HepG2 (cell line): Measurements from ENCODE around the gene PRKACA. TPM values are rescaled to one million over a fixed set of nuclear protein-coding genes. Genes with fewer than 3 reads are reported as not detected.

Experiments used
- ARNT2 ChIP-seq: sonication (generic); formaldehyde crosslinking; IDR thresholded peaks from 2 replicates; pipeline ENCODE4 v1.8.0; 2022; ENCODE audit warnings: mild to moderate bottlenecking, low read depth, missing genetic modification reagents, moderate library complexity
- ASH2L ChIP-seq: fragments of 300-600, 200-600 bp; sonication (generic); IDR thresholded peaks from 2 replicates; pipeline ENCODE4 v1.7.0; 2017; ENCODE audit warnings: low read depth, mild to moderate bottlenecking, moderate library complexity, mixed read lengths, low read length; ENCODE audit not compliant: insufficient read length
- CAMTA2 ChIP-seq: sonication (generic); formaldehyde crosslinking; IDR thresholded peaks from 2 replicates; pipeline ENCODE4 v1.4.0; 2020; ENCODE audit warnings: mild to moderate bottlenecking, missing genetic modification reagents, borderline replicate concordance
- EHMT2 ChIP-seq: fragments of 200-600 bp; sonication (generic); IDR thresholded peaks from 2 replicates; pipeline ENCODE4 v1.7.0; 2017; ENCODE audit warnings: antibody characterized with exemption, low read depth, low read length, borderline replicate concordance
- FIP1L1 ChIP-seq: fragments of 200-400 bp; formaldehyde crosslinking; IDR thresholded peaks from 2 replicates; pipeline ENCODE4 v1.6.1; 2018; ENCODE audit warnings: low read depth, mild to moderate bottlenecking, low read length, moderate library complexity, borderline replicate concordance; ENCODE audit not compliant: insufficient read depth
- GABPA ChIP-seq, 2 experiments: IDR thresholded peaks; 2 replicates each; pipeline ENCODE4 v1.6.1; 2011 to 2016; ENCODE audit warnings: low read depth in 2 of 2, low read length in 1 of 2, missing biosample characterization in 1 of 2, missing genetic modification characterization in 1 of 2
- GFI1 ChIP-seq: sonication (generic); formaldehyde crosslinking; IDR thresholded peaks from 2 replicates; pipeline ENCODE4 v1.5.0; 2020; ENCODE audit warnings: missing genetic modification reagents, mild to moderate bottlenecking, borderline replicate concordance
- KAT8 ChIP-seq: IDR thresholded peaks from 2 replicates; pipeline ENCODE4 v1.6.1; 2016; ENCODE audit warnings: missing genetic modification reagents, missing compliant biosample characterization
- MXD4 ChIP-seq: IDR thresholded peaks from 2 replicates; pipeline ENCODE4 v1.6.1; 2016; ENCODE audit warnings: mild to moderate bottlenecking, missing biosample characterization, missing genetic modification reagents
- NFKB2 ChIP-seq: sonication (generic); formaldehyde crosslinking; IDR thresholded peaks from 2 replicates; pipeline ENCODE4 v1.4.0; 2020; ENCODE audit warnings: missing genetic modification reagents, borderline replicate concordance
- RXRB ChIP-seq: IDR thresholded peaks from 2 replicates; pipeline ENCODE4 v1.6.1; 2016; ENCODE audit warnings: borderline replicate concordance, missing genetic modification reagents, missing compliant biosample characterization
- SP5 ChIP-seq: IDR thresholded peaks from 2 replicates; pipeline ENCODE4 v1.6.1; 2016; ENCODE audit warnings: low read depth, borderline replicate concordance
- XRCC5 ChIP-seq: fragments of 200-400 bp; formaldehyde crosslinking; optimal IDR thresholded peaks from 2 replicates; pipeline ENCODE3; 2017; ENCODE audit warnings: mild to moderate bottlenecking, low read length
- ZBTB46 ChIP-seq: sonication (generic); formaldehyde crosslinking; IDR thresholded peaks from 2 replicates; pipeline ENCODE4 v1.4.0; 2020; ENCODE audit warnings: mild to moderate bottlenecking, missing genetic modification reagents, borderline replicate concordance
- ZBTB7B ChIP-seq: sonication (generic); formaldehyde crosslinking; IDR thresholded peaks from 2 replicates; pipeline ENCODE4 v1.4.0; 2020; ENCODE audit warnings: missing genetic modification reagents
- ZFP41 ChIP-seq: sonication (generic); formaldehyde crosslinking; IDR thresholded peaks from 2 replicates; pipeline ENCODE4 v1.4.0; 2020; ENCODE audit warnings: mild to moderate bottlenecking, missing genetic modification reagents, borderline replicate concordance
- ZNF468 ChIP-seq: sonication (generic); formaldehyde crosslinking; IDR thresholded peaks from 2 replicates; pipeline ENCODE4 v1.8.0; 2022; ENCODE audit warnings: mild to moderate bottlenecking, moderate library complexity, missing genetic modification reagents
- ZNF547 ChIP-seq: sonication (generic); formaldehyde crosslinking; IDR thresholded peaks from 2 replicates; pipeline ENCODE4 v1.5.1; 2020; ENCODE audit warnings: mild to moderate bottlenecking, missing genetic modification reagents
- ZNF572 ChIP-seq: sonication (generic); formaldehyde crosslinking; IDR thresholded peaks from 2 replicates; pipeline ENCODE4 v1.5.1; 2020; ENCODE audit warnings: mild to moderate bottlenecking, missing genetic modification reagents
- polyA plus RNA-seq, 8 experiments: library from polyadenylated mRNA; depleted of rRNA in 3 of 8; stranded (reverse) in 7 of 8; unstranded in 1 of 8; fragments of >200 nt; fragmentation: Illumina TruSeq in 4 of 8; extraction: Trizol in 4 of 8; gene quantifications; 2 replicates each; pipeline versions ENCODE4 v1.2.1 to v1.2.3, GENCODE V29; 2011 to 2016; ENCODE audit warnings: low read depth in 4 of 8, missing spikeins in 1 of 8, mixed read lengths in 1 of 8; ENCODE audit not compliant: insufficient read depth in 1 of 8
- total RNA-seq, 5 experiments: library from RNA; depleted of rRNA; stranded (reverse); fragments of >200 nt; fragmentation: Illumina TruSeq; extraction: Trizol; gene quantifications; 2 replicates each; pipeline ENCODE4 v1.2.3, GENCODE V29; 2016; ENCODE audit warnings: low read depth in 1 of 5
- TF ChIP-seq, protein P1 (sequence below): sonication (generic); formaldehyde crosslinking; IDR thresholded peaks from 2 replicates; pipeline ENCODE4 v1.5.0; 2020; ENCODE audit warnings: mild to moderate bottlenecking, missing genetic modification reagents
- TF ChIP-seq, protein P2 (sequence below): sonication (generic); formaldehyde crosslinking; IDR thresholded peaks from 2 replicates; pipeline ENCODE4 v1.5.0; 2020; ENCODE audit warnings: missing genetic modification reagents
- TF ChIP-seq, protein P3 (sequence below): sonication (generic); formaldehyde crosslinking; IDR thresholded peaks from 2 replicates; pipeline ENCODE4 v1.4.0; 2020; ENCODE audit warnings: mild to moderate bottlenecking, low read depth, missing genetic modification reagents

The PRKACA gene
- total and polyA plus RNA-seq, 2 of the 13 experiments (the other 11 are each of a cell fraction or from before 2014, with no cell fraction given): 11.0 to 18.2 TPM

- TF ChIP-seq GABPA (IDR thresholded peaks at IDR 0.05; ENCODE audit: low read depth, low read length): peak; percentile 71
- peak; percentile 91 for TF ChIP-seq GABPA (CRISPR knock-in tag; IDR thresholded peaks at IDR 0.05; ENCODE audit: low read depth)
- TF ChIP-seq XRCC5: peak; percentile 77
- TF ChIP-seq ZNF547 (CRISPR knock-in tag): no peak; the same call in 1 of the 2 replicates
- TF ChIP-seq GFI1: peak; percentile 19; the same call in 1 of the 2 replicates
- no peak for TF ChIP-seq ZBTB7B (CRISPR knock-in tag)
- peak; percentile 3 for TF ChIP-seq ASH2L
- no peak for TF ChIP-seq NFKB2 (CRISPR knock-in tag)
- TF ChIP-seq, protein P1, sequence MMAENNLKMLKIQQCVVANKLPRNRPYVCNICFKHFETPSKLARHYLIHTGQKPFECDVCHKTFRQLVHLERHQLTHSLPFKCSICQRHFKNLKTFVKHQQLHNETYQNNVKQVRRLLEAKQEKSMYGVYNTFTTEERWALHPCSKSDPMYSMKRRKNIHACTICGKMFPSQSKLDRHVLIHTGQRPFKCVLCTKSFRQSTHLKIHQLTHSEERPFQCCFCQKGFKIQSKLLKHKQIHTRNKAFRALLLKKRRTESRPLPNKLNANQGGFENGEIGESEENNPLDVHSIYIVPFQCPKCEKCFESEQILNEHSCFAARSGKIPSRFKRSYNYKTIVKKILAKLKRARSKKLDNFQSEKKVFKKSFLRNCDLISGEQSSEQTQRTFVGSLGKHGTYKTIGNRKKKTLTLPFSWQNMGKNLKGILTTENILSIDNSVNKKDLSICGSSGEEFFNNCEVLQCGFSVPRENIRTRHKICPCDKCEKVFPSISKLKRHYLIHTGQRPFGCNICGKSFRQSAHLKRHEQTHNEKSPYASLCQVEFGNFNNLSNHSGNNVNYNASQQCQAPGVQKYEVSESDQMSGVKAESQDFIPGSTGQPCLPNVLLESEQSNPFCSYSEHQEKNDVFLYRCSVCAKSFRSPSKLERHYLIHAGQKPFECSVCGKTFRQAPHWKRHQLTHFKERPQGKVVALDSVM (CRISPR knock-in tag): peak; percentile 68; the same call in 1 of the 2 replicates
- 0 out of 2 replicates have a peak, but pooled peaks have one; percentile 72 for TF ChIP-seq ZNF468 (CRISPR knock-in tag)
- no peak for TF ChIP-seq EHMT2
- TF ChIP-seq ZFP41 (CRISPR knock-in tag): peak; percentile 35; the same call in 1 of the 2 replicates
- TF ChIP-seq ZBTB46 (CRISPR knock-in tag): no peak
- TF ChIP-seq KAT8 (CRISPR knock-in tag): peak; percentile 90
- TF ChIP-seq, protein P2, sequence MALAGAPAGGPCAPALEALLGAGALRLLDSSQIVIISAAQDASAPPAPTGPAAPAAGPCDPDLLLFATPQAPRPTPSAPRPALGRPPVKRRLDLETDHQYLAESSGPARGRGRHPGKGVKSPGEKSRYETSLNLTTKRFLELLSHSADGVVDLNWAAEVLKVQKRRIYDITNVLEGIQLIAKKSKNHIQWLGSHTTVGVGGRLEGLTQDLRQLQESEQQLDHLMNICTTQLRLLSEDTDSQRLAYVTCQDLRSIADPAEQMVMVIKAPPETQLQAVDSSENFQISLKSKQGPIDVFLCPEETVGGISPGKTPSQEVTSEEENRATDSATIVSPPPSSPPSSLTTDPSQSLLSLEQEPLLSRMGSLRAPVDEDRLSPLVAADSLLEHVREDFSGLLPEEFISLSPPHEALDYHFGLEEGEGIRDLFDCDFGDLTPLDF (CRISPR knock-in tag): peak; percentile 99
- TF ChIP-seq SP5 (CRISPR knock-in tag): peak; percentile 94
- TF ChIP-seq CAMTA2 (CRISPR knock-in tag): 0 out of 2 replicates have a peak, but pooled peaks have one; percentile 21
- TF ChIP-seq, protein P3, sequence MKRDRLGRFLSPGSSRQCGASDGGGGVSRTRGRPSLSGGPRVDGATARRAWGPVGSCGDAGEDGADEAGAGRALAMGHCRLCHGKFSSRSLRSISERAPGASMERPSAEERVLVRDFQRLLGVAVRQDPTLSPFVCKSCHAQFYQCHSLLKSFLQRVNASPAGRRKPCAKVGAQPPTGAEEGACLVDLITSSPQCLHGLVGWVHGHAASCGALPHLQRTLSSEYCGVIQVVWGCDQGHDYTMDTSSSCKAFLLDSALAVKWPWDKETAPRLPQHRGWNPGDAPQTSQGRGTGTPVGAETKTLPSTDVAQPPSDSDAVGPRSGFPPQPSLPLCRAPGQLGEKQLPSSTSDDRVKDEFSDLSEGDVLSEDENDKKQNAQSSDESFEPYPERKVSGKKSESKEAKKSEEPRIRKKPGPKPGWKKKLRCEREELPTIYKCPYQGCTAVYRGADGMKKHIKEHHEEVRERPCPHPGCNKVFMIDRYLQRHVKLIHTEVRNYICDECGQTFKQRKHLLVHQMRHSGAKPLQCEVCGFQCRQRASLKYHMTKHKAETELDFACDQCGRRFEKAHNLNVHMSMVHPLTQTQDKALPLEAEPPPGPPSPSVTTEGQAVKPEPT (CRISPR knock-in tag): peak; percentile 83; the same call in 1 of the 2 replicates
- no peak for TF ChIP-seq FIP1L1
- peak; percentile 56; the same call in 1 of the 2 replicates for TF ChIP-seq RXRB (CRISPR knock-in tag)
- peak; percentile 68 for TF ChIP-seq MXD4 (CRISPR knock-in tag)
- TF ChIP-seq ZNF572 (CRISPR knock-in tag): no peak
- TF ChIP-seq ARNT2: peak; percentile 91
Measured at GRCh38 chr19:14136509-14137281, 19.1 kb upstream of the PRKACA start, which contains the start of gene ASF1B (continued).
